Ovary (tissue), 9 donors: Measurements from ENCODE around the gene GPC6. TPM values are rescaled to one million over a fixed set of nuclear protein-coding genes. Genes with fewer than 3 reads are reported as not detected.

Experiments
- DNase-seq, 5 donors: peaks; one replicate each; pipeline ENCODE4 v3.0.0-alpha.2; 2019 to 2020
- H3K27ac ChIP-seq, 2 donors: fragments of 200-600 bp; one replicate each; pipeline versions ENCODE4 v1.5.1 to v1.8.0; 2019 to 2022
- H3K27me3 ChIP-seq: fragments of 200-600 bp; one replicate; pipeline ENCODE4 v1.8.0; 2022
- H3K36me3 ChIP-seq: fragments of 200-600 bp; sonication (generic); one replicate; pipeline ENCODE4 v1.5.1; 2019
- H3K4me1 ChIP-seq: one replicate; pipeline ENCODE4 v1.8.1; 2013; ENCODE audit warnings: mild to moderate bottlenecking, moderate library complexity; ENCODE audit not compliant: insufficient read depth
- H3K4me3 ChIP-seq: fragments of 200-600 bp; sonication (generic); one replicate; pipeline ENCODE4 v1.5.1; 2017
- H3K9me3 ChIP-seq, 2 donors: fragments of 200-600 bp in 1 of 2; sonication (generic) in 1 of 2; one replicate each; pipeline versions ENCODE4 v1.5.1 to v1.8.1; 2013 to 2019; ENCODE audit warnings: mild to moderate bottlenecking in 1 of 2, moderate library complexity in 1 of 2
- EP300 ChIP-seq: sonication (generic); formaldehyde crosslinking; IDR thresholded peaks from one replicate; pipeline ENCODE4 v1.6.1; 2017; ENCODE audit warnings: antibody characterized with exemption
- POLR2A ChIP-seq: fragments of 450-650 bp; IDR thresholded peaks from one replicate; pipeline ENCODE4 v1.6.1; 2017; ENCODE audit warnings: antibody characterized with exemption, mild to moderate bottlenecking, moderate library complexity
- WGBS, 3 donors: extraction: QIAGEN DNeasy Blood & Tissue Kit in 1 of 3; methylation state at CpG; one replicate each; pipeline versions ENCODE4 v1.1.5 to v1.1.7; 2013 to 2017; 5-methylcytosine and 5-hydroxymethylcytosine counted together
- intact Hi-C, 4 donors: fragments of 100-400 bp; cut with DNase I; formaldehyde crosslinking; loops; one replicate each; pipeline versions ENCODE4 v1.11.0 to v1.15.1; 2022 to 2023
- polyA plus RNA-seq, 2 donors: library from polyadenylated mRNA; stranded (reverse); fragments of 200-250 nt in 1 of 2; fragments of 350-450 nt in 1 of 2; fragmentation: Illumina TruSeq in 1 of 2; extraction: RNeasy Lipid Tissue Mini Kit (QIAGEN cat#74804) in 1 of 2; gene quantifications; one replicate each; pipeline ENCODE4 v1.2.3, GENCODE V29; 2013 to 2014
- total RNA-seq, 7 donors: library from RNA; depleted of rRNA in 2 of 7; stranded (reverse); fragments of >200 nt in 2 of 7; fragmentation: NEBNext Ultra II Directional in 3 of 7; extraction: Animal tissue kit (Norgen Biotek cat#: 25700) in 3 of 7; gene quantifications; one replicate each; pipeline versions ENCODE4 v1.1.0 to v1.2.4, GENCODE V29; 2016 to 2023
- TF ChIP-seq, protein P1 (sequence below), 3 donors: fragments of 450-650 bp in 2 of 3; fragments of 200-600 bp in 1 of 3; IDR thresholded peaks; one replicate each; pipeline versions ENCODE4 v1.5.1 to v1.8.0; 2016 to 2022; ENCODE audit warnings: antibody characterized with exemption in 3 of 3, mild to moderate bottlenecking in 1 of 3
- donor health status: DM: no; HTN: no; CAD: no; lungs with moderate emphysema.
- donor health status: DM: no; HTN: no; CAD: no.
- donor health status: Bipolar disorder and iron deficiency.
- donor health status: DM: yes; HTN: yes; CAD: no.
- donor health status: DM: no; HTN: no; CAD: no.
- donor health status: DM: yes; HTN: yes; CAD: no.

Gene GPC6
- total and polyA plus RNA-seq, 9 donors = 4.3 to 22.3 (median 17.9) TPM

DNA sequence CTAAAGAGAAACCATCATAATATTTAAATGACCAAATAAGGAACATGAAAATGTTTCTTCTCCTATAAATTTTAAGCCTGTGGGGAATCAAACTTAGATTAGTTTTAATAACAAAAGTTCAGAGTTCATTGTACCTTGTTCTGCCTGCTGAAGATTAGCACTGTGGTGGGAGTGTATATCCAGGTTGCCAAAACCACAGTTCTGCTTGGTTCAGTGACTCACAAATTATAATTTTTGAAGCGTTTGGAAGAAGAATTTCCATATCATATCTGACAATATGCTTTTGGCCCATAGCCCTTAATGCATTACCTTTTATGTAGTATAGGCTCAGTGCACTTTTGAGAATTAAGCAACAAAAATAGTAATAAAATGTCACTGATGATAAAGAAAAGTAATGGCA, 545.2 kb downstream of the GPC6 start:
- no peak overlapping the region for H3K27ac ChIP-seq
- H3K27me3 ChIP-seq = no peaks in the 10 kb centered on the region
- H3K36me3 ChIP-seq = no peaks in the 10 kb centered on the region
- H3K9me3 ChIP-seq = no peaks in the 10 kb centered on the region
- TF ChIP-seq POLR2A = no peak
- no peak for TF ChIP-seq EP300
- TF ChIP-seq, protein P1, sequence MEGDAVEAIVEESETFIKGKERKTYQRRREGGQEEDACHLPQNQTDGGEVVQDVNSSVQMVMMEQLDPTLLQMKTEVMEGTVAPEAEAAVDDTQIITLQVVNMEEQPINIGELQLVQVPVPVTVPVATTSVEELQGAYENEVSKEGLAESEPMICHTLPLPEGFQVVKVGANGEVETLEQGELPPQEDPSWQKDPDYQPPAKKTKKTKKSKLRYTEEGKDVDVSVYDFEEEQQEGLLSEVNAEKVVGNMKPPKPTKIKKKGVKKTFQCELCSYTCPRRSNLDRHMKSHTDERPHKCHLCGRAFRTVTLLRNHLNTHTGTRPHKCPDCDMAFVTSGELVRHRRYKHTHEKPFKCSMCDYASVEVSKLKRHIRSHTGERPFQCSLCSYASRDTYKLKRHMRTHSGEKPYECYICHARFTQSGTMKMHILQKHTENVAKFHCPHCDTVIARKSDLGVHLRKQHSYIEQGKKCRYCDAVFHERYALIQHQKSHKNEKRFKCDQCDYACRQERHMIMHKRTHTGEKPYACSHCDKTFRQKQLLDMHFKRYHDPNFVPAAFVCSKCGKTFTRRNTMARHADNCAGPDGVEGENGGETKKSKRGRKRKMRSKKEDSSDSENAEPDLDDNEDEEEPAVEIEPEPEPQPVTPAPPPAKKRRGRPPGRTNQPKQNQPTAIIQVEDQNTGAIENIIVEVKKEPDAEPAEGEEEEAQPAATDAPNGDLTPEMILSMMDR (IDR thresholded peaks at IDR 0.05) = no peak
- no peak overlapping the region for H3K4me3 ChIP-seq
- intact Hi-C loops = no loop called here
- no peak for DNase-seq
- peaks cover 12% of the 10 kb centered on the region for H3K4me1 ChIP-seq
- 11 to 29% (median 17%) methylated on average over 1 of the region's 1 CpG for WGBS, 3 donors

DNA sequence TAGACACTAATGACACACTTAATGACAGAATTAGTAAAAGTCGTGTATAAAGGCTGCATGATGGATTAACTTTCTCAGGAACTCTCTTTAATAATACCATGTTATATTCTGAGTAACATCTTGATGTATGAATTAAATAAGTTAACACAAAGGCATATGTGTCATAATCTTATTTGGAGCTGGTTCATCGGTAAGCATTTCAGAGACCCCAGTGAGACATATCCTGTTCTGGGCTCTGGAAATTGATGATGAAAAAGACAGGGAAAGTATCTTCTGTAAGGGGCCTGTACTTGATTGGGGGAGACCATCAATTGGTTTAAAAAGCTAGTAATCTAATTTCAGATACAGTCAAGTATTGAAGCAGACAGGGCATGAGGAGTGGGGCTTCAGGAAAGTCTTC, 547.9 kb downstream of the GPC6 start:
- Histone ChIP-seq H3K27me3 (no peaks in the 10 kb centered on the region), H3K4me3 (no peak overlapping the region), H3K4me1 (peaks cover 7% of the 10 kb centered on the region), H3K27ac (no peak overlapping the region), H3K9me3 (no peaks in the 10 kb centered on the region), H3K36me3 (no peaks in the 10 kb centered on the region)
- WGBS, 3 donors = 93 to 97% (median 97%) methylated on average over 2 of the region's 2 CpGs
- DNase-seq = no peak
- TF ChIP-seq EP300 = no peak
- no peak for TF ChIP-seq POLR2A
- TF ChIP-seq, protein P1 (IDR thresholded peaks at IDR 0.05) = no peak
- intact Hi-C loops = no loop called here

DNA sequence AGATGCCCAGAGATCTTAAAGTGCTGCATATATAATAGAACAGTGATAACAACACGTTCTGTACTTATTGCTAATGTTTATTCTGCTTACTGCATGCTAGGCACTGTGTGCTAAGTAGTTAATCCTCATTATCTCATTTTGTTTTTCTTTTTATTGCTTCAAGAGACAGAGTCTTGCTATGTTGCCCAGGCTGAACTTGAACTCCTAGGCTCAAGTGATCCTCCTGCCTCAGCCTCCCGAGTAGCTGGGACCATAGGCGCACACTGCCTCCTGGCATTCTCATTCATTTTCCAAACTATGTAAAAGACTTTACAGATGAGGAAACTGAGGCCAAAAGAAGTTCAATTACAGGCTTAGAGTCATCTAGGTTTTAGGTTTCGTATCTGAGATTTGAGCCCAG, 548.4 kb downstream of the GPC6 start:
- intact Hi-C loops = no loop called here
- no peak overlapping the region for H3K4me3 ChIP-seq
- no peaks in the 10 kb centered on the region for H3K27me3 ChIP-seq
- 76 to 86% (median 86%) methylated on average over 4 of the region's 4 CpGs for WGBS, 3 donors
- H3K36me3 ChIP-seq = no peaks in the 10 kb centered on the region
- no peak for TF ChIP-seq POLR2A
- no peak for TF ChIP-seq EP300
- TF ChIP-seq, protein P1 (IDR thresholded peaks at IDR 0.05) = no peak
- H3K9me3 ChIP-seq = no peaks in the 10 kb centered on the region
- peaks cover 3% of the 10 kb centered on the region for H3K4me1 ChIP-seq
- H3K27ac ChIP-seq = no peak overlapping the region
- no peak for DNase-seq

DNA sequence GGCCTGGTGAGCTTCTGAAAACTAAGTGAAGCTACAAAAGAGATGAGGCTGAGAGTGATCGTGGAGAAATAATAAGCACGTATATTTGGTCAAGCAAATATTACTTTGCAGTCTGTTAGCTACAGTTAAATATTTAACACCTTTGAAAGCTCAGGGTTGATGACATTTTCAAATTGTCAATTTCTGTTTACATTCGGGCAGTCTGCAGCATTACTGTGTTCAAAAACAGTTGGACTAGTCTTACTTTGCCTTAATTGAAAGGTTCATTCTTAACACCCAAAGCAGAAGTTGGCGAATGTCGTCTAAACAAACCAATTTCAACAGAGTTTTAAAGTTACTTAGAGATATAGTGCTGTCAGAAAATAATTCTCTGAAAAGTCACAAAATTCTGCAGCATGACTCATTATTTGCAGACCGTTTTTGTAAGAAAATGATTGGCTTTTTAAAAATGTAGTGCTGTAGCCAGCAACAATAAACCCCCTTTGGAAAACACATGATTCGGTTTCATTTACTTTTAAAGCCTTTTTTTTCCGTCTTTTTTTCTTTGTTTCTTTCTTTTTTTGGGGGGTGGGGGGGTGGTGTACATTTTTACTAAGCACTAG, 549.0 kb downstream of the GPC6 start:
- H3K36me3 ChIP-seq = no peaks in the 10 kb centered on the region
- no peak for DNase-seq
- intact Hi-C loops = no loop called here
- H3K4me3 ChIP-seq = no peak overlapping the region
- peaks cover 3% of the 10 kb centered on the region for H3K4me1 ChIP-seq
- no peaks in the 10 kb centered on the region for H3K27me3 ChIP-seq
- H3K27ac ChIP-seq = no peak overlapping the region
- TF ChIP-seq POLR2A (no peak), EP300 (no peak)
- TF ChIP-seq, protein P1 (IDR thresholded peaks at IDR 0.05) = no peak
- WGBS, 3 donors = 20 to 23% (median 22%) methylated on average over 8 of the region's 8 CpGs
- H3K9me3 ChIP-seq = no peaks in the 10 kb centered on the region
